HG02610 (cell line): ENCODE results near the gene S100A7A.
"Not testable (repeated sequence)": the region's sequence is repeated elsewhere in the genome, so short reads cannot be mapped to it uniquely, and the experiment has no call there.

Experiments used
- ATAC-seq: cut with Tn5 transposase; IDR thresholded peaks from one replicate; pipeline ENCODE4 v1.9.1; 2021; ENCODE audit warnings: mild to moderate bottlenecking, moderate library complexity; ENCODE audit not compliant: unreplicated experiment

Gene S100A7A

DNA sequence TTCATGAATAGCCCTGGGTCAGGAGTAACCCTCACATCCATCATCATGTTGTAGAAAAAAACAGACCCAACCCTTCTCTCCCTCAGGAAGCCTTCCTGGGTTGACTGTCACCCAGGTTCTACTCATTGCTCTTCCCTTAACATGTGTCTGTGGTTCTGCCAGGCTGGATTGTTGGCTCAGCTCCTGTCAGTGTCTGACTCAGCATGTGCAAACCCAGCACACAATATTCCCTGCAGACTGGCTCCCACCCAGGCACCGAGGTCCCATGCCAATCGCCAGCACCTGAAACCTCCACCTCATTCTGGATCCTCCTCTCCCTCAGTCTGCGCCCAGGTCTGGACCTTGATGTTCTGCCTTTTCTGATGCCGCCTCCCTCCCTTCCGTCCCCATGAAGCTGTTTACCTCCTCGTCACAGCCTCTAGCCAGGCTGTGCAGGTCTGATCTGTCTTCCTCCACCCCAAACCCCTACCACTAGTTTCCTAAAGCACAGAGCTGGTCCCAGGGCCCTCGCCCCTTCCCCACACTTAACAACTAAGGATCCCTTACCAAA lies 21.1 kb upstream of the S100A7A start:
- no peak for ATAC-seq

- no peak for ATAC-seq
Observed at GRCh38 chr1:153395776-153396175, 20.5 kb upstream of the S100A7A start.

DNA sequence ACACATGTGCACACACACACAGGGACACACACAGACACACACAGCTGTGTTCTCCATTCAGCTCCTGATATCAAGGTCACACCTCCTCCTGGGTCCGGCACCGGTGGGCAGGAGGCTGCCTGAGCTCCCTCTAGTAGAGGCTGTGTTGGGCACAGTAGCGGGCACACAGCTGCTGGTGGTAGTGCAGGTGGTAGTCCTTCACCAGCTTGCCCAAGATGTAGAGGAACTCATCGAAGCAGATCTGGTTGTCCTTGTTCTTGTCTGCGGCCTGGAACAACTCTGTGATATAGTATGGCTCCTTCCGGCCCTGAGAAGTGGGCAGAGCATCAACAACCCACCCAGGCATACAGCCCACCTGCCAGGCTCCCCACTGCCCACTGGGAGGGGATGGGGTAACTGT lies 19.9 kb upstream of the S100A7A start:
- ATAC-seq, result no peak

DNA sequence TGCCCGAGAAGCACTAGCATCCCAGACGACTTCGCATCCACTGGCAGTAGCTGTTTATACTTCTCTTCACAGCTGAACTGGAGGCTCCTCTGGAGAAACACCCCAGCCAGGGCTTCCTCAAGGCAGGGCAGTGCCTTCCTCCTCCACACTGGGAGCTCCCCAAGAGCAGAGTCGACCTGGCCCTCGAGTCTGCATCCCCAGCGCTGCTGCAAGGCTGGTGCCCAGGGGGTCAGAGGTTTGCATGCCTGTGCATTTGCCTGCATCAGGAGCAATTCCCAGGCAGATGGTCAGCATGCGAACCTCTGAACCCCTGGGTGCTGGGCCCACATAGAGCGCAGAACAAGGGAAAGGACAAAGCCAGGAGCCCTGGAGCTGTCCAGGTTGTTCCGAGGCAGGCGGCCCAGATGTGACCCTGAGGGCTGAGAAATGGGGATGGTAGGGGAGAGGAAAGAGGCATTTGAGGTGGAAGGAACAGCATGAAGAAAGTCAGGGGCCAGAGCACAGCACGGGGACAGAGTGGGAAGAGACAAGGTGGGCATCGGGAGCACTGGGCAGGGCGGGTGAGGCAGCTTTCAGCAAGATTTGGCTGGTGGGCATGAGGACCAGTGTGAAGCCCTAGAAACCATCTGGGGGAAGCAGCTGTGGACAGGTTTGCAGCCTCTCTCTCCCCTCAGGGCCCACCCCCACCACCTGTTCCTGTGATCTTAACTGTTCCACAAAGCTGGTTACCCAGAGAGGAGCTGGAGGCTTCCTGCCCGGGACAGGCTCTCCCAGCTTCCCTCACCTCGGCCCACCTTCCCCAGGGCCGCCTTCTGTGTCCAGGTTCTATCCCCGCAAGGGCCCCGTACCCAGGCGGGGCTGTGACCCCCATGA lies 19.0 kb upstream of the S100A7A start:
- no peak for ATAC-seq

- ATAC-seq, result no peak
Observed at GRCh38 chr1:153397924-153398651, 18.2 kb upstream of the S100A7A start.

- no peak for ATAC-seq
Observed at GRCh38 chr1:153399401-153400055, 16.8 kb upstream of the S100A7A start.

DNA sequence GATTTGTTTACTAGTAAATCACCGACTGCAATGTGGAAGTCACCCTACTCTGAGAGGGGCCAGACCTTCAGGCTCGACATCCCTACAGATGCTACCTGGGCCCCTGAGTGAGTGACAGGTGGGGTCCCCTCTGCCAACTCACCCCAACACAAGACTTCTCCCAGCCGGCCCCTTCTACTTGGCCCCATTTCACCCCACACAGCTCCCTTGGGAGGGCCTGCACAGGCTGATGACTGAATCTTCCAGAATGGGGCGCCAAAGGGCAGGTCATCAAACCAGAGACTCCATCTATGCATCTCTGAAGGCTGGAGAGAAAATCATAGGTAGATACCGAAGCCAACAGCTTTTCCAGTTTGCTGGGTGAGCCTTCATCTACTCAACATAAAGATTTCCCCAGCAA lies 16.1 kb upstream of the S100A7A start:
- ATAC-seq, result no peak

DNA sequence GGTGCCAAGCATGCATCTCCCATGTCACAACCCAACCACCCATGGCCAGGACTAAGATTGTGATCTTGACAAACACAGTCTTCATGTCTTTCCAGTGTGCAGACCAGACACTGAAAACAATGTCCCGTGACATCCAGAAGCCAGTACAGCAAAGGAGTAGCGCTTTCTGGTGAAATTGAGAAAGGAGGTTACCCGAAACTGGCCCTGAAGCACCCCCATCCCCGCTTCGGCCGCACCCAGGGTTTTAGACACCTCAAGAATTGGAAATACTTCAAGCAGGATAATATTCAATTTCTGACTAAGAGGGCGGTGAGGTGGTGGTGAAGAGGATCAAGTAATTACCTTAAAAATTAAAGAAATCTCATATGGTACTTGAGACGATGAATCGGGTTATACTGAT lies 14.9 kb upstream of the S100A7A start:
- no peak for ATAC-seq

- ATAC-seq, result no peak
Observed at GRCh38 chr1:153402226-153402625, 14.1 kb upstream of the S100A7A start.

DNA sequence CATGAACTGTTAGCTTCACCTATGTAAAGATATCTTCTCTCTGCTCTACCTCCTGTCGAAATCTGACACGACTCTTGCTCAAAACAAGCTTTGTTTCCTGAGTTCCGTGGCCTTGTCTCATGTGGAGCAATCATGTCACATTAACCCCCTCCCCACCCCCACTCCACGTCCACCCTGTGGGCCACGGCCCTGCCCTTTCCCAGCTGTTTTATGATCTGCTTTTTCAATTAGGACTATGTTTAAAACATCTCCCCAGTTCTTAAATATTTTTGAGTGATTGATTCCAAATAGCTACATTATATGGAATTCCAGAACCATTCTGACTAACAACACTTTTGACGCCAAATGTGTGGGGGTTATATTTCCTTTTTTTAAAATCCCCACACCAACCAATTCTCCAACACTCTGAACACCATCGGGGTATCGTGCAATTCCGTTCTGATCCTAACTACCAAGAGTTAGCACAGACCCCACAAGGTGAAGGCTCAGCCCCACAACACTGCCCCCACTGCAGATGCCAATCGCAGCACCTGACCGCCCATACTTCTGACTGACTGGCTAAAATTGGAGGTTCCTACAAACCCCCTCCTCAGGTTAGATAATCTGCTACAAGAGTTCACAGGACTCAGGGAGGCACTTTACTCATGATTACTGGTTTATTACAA lies 12.8 kb upstream of the S100A7A start:
- no peak for ATAC-seq

DNA sequence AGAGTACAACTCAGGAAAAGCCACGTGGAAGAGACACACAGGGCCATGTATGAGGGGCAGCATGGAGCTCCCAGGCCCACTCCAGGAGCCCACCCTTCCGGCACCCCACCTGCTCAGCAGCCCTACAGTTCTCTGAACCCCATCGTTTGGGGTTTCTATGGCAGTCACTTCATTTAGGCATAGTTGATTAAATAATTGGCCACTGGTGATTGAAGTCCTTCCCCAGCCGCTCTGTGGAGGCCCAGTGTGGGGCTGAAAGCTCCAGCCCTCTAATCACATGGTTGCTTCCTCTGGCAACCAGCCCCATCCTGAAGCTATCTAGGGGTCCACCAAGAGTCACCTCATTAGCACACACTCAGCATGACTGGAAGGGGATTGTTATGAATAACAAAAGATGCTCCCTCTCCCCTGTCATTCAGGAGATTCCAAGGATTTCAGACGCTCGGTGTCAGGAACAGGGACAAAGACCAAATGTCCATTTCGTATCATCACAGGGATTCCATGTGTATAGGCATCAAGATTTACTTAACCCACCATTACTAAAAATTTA lies 12.2 kb upstream of the S100A7A start:
- ATAC-seq, result no peak

GRCh38 chr1:153404768-153405167 lies 11.6 kb upstream of the S100A7A start:
- no peak for ATAC-seq

DNA sequence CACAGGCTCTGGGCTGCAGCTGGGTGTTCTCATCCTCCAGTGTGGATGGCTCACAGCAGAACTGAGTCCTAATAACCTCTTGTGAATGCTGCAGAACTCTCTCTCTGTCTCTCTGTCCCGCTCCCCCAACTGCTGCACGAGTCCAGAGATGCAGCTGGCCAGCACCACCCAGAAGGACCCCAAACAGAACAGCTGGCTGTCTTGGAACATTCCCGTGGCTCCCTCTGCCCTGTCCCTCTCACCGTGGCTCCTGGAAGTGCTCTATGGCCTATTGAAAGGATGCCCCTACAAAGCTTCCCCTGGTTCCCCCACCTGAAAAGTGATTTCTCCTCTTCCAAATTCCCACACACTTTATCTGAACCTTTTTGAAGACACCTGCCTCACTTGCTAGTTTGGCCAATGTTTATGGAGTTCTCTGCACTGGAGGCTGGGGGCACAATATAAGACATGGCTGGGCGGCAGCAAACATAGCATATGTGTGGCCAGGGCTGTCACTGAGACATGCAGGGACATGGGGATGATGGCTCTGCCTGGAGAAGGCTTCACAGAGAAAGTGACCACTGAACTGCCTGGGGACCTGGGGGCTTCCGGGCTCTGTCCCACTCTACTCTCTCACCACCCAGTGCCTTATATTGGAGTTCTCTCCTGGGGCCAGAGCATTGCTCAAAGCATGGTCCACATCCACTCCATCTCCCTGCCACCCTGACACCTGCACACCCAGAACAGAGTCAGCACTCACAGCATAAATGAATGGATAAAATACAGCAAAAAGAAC lies 10.3 kb upstream of the S100A7A start:
- ATAC-seq, result not testable (repeated sequence)

DNA sequence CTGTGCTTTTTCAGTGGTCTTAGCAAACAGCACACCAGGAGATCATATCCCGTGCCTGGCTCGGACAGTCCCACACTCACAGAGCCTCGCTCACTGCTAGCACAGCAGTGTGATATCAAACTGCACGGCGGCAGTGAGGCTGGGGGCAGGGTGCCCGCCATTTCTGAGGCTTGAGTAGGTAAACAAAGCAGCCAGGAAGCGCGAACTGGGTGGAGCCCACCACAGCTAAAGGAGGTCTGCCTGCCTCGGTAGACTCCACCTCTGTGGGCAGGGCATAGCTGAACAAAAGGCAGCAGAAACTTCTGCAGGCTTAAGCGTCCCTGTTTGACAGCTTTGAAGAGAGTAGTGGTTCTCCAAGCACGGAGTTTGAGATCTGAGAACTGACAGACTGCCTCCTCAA lies 9.0 kb upstream of the S100A7A start:
- ATAC-seq, result not testable (repeated sequence)

GRCh38 chr1:153413961-153414360 lies 2.4 kb upstream of the S100A7A start:
- ATAC-seq, result not testable (repeated sequence)

- no peak for ATAC-seq
Observed at GRCh38 chr1:153417136-153417888, 992 bp downstream of the S100A7A start.

DNA sequence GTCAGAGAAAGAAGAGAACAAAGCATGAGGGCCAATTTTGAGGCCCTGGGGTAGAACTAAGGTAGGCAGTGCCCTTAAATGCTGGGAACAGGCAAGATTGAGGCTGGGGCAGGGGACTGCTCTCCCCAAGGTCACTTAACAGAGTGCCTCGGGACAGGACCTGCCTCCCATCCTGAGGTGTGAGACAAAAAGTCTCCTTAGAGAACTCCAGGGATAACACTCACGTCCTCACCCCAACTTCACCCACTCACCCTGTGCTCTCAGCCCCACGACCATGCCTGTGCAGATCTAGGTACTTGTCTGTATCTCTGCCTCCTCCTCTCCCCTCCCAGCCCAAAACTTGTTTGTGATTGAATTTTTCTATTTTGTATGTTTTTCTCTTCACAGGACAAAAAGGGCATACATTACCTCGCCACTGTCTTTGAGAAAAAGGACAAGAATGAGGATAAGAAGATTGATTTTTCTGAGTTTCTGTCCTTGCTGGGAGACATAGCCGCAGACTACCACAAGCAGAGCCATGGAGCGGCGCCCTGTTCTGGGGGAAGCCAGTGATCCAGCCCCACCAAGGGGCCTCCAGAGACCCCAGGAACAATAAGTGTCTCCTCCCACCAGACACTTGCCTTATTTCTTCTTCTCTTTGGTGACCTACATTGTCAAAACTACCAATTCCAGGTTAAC lies 2.6 kb downstream of the S100A7A start:
- not testable (repeated sequence) for ATAC-seq

DNA sequence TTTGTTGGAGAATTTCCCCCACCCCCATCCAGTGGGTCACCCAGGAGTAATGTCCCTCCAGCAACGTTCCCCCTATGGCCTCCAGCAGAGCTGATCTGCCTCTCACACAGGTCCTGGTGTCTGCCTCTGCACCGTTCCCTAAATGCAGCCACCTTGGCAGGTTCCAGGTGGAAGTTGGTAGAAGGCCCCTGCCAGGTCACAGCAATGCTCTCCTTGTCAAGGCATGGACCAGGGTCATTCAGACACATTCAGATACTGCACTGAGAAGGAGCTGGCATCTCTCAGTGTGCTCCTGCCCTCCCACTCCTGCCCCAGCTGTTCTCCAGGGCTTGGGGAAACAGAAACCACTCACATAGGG lies 3.1 kb downstream of the S100A7A start:
- ATAC-seq, result not testable (repeated sequence)

GRCh38 chr1:153420306-153420705 lies 4.0 kb downstream of the S100A7A start:
- ATAC-seq, result no peak
